Measurements from ENCODE around the gene RNPC3.

RNPC3 gene, protein sequence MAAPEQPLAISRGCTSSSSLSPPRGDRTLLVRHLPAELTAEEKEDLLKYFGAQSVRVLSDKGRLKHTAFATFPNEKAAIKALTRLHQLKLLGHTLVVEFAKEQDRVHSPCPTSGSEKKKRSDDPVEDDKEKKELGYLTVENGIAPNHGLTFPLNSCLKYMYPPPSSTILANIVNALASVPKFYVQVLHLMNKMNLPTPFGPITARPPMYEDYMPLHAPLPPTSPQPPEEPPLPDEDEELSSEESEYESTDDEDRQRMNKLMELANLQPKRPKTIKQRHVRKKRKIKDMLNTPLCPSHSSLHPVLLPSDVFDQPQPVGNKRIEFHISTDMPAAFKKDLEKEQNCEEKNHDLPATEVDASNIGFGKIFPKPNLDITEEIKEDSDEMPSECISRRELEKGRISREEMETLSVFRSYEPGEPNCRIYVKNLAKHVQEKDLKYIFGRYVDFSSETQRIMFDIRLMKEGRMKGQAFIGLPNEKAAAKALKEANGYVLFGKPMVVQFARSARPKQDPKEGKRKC

DNA sequence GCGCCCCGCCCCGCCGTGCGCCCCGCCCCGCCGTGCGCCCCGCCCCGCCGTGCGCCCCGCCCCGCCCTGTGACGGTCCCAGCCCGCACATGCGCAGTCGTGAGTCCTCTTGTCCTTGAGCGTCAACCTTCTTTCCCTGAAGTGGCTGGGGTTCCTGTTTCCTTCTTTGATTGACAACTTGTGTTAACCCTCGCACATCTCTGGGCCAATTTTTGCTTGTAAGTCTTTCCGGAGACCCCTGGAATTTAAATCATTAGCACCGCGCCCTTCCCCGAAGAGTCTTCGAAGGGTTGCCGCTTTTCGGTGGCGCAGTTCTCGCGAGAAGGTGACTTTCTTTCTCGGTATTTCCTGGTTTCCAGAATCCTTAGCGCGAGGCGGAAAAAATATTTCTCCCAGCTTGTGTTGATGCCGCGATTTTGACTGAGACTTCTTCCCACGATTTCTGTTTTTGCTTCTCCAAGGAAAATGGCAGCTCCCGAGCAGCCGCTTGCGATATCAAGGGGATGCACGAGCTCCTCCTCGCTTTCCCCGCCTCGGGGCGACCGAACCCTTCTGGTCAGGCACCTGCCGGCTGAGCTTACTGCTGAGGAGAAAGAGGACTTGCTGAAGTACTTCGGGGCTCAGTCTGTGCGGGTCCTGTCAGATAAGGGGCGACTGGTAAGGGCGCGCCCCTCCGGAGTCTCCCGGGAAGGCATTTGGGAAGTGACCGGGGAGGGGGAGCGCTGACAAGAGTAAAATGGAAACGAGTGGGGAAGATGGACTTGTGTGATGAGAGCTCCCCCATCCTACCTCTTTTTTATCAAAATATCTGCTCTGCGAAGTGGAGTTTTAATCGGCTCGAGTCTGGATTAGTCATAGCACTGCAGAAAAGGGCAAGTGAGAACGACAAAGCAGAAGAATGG lies at the start of gene RNPC3:
Gene RNPC3 (plus strand): TSS at position 93 of the 901 bp plus-strand sequence. CDS start 372 bp downstream, at position 465.
- DNase-seq, result peak; percentile 90

DNA sequence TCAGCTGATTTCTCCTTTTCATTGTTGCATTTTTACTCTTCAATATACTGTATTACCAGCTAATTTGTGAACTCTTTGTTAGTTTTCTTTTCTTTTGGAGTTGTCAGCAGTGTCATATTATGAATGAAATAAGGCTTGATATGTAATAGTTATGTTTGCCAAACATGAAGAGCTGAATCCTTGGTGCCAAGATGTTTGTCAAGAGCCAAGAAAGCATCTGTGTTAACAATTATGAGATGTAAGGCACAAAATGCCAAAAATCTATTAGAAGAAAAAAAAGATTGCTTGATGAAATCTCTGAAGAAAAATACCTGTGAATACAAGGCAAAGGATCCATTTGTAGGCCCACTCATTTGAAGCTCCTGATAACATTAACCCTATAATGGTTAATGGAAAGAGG lies 48.4 kb upstream of the RNPC3 start:
- DNase-seq, result no peak

DNA sequence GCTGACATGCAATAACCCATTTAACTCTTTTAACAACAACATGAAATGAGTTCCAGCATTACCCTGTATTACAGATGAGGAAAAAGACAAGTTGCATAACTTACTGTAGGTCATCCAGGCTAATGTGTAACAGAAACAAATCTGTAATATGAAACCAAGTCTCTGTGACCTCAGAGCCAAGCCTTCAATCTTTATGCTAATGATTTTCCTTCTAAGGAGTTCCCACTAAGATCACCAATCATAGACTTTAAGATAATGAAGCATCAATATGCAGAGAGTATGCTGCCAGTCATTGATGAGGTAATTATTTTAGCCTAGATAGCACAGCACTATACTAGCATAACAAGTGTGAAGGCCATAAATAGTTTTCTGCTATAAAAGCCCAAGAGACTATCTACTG lies 35.6 kb upstream of the RNPC3 start:
- DNase-seq, result no peak

- no peak for DNase-seq
Measured at GRCh38 chr1:103492003-103492625, 33.4 kb upstream of the RNPC3 start.

DNA sequence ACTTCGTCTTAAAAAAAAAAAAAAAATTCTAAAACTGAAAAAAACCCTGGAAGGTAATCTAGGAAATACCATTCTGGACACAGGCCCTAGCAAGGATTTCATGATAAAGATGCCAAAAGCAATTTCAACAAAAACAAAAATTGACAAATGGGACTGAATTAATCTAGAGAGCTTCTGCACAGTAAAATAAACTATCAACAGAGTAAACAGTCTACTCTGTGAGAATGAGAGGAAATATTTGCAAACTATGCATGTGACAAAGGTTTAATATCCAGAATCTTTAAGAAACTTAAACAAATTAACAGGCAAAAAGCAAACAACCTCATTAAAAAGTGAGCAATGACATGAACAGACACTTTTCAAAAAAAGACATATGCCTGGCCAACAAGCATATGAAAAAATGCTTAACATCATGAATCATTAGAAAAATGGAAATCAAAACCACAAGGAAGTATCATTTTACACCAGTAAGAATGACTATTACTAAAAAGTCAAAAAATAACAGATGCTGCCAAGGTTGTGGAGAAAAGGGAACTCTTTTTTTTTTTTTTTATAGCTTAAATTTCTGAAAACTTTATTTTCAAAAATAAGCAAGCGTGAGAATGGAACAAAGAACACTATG lies 29.4 kb upstream of the RNPC3 start:
- DNase-seq, result no peak

GRCh38 chr1:103497404-103497803 lies 28.1 kb upstream of the RNPC3 start:
- DNase-seq, result no peak

- no peak for DNase-seq
Measured at GRCh38 chr1:103509250-103509649, 16.2 kb upstream of the RNPC3 start.

GRCh38 chr1:103513711-103514110 lies 11.8 kb upstream of the RNPC3 start:
- DNase-seq, result no peak

GRCh38 chr1:103514920-103515503 lies 10.5 kb upstream of the RNPC3 start:
- peak; percentile 39 for DNase-seq

DNA sequence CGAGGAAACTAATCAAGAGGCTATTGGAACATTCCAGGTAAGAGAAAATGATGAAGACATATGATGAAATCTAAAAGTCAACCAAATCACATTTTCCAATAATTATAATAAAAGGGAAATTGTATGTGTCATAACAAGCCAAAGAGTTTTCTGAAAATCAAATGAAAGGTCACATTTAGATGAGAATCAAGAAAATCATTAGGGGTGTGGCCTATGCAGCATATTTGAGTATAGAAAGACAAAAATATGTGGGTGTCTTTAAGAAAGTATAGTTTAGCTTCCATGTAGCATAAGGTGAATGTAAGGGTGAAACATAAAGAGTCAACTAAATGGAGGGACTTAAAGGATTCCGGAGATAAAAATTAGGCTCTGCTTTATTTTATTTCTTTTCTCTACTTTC lies 9.2 kb upstream of the RNPC3 start:
- no peak for DNase-seq

GRCh38 chr1:103516693-103517092 lies 8.8 kb upstream of the RNPC3 start:
- no peak for DNase-seq

DNA sequence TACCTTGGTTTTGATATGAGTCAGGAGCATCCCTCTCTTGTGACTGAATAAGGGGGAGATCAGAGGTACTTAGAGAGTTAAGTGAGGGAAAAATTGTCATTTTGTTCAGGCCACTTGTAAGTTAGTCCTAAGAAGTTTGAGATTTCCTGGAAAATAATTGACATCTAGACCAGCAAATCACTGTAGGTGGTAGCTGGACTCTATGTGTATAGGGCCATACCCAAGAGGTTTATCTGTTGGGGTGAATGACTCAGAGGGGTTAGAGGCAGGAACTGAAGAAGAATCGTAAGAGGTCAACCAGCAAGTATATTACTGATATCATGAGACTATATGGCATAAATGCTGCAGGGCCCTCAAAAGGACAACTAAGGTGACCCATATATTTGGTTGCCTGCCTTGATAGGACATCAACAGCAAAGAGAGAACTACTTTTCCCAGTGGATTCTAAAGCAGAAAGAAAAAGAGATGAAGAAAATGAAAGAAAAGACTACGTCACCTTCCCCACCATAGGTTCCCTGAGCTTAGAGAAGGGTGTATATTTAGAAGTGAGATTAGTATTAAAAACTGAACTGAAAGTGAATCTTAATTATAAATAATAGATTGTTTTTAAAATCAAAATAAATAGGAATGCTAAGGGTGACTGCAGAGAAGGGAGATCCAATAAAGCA lies 8.0 kb upstream of the RNPC3 start:
- DNase-seq, result no peak

- no peak for DNase-seq
Measured at GRCh38 chr1:103520822-103521221, 4.7 kb upstream of the RNPC3 start.

- no peak for DNase-seq
Measured at GRCh38 chr1:103523346-103523745, 2.2 kb upstream of the RNPC3 start.

DNA sequence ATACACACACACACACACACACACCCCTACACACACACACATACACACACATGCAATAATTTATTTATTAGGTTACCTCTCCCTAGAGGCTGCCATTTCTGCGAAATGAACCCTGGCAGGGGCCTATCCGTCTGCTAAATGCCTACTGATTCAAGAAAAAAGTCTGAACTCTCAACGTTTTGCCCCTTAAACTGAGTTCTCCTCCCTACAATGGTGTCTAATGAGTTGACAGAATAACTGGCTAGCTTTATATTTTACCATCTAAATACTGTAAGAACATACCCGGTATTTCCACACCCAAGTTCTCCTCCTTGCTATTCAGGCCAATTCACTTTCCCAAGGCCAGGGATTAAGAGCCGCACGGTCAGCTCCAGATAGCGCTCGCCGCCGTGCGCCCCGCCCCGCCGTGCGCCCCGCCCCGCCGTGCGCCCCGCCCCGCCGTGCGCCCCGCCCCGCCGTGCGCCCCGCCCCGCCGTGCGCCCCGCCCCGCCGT lies 339 bp upstream of the RNPC3 start:
- peak; percentile 74 for DNase-seq

DNA sequence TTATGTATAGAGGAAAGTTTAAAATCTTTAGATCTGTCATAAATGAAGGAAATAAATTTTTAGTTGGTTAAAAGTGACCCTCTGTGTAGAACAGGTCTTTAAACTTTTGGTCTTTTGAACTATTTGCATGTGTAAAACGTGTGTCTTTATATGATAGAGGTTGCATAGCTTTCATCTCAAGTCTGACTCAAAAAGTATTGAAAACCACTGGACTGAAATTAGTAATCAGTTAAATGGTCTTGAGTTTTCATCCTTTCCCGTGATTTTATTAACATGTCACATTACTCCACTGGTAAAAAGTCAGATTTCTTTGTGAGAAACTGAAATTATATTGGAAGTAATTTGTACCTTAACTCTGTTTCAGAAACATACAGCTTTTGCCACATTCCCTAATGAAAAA lies 1.8 kb downstream of the RNPC3 start:
- no peak for DNase-seq

DNA sequence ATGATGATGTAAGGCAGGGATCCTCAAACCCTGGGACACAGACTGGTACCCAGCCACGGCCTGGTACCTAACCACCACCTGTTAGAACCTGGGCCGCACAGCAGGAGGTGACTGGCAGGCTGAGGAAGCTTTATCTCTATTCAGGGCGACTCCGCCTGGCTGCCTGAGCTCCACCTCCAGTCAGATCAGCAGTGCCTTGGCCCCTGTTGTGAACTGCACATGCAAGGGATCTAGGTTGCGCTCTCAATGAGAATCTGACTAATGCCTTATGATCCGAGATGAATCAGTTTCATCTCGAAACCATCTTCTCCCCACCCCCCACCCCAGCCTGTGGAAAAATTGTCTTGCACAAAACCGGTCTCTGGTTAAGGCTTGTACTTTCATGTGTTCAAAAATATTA lies 4.2 kb downstream of the RNPC3 start:
- DNase-seq, result no peak

DNA sequence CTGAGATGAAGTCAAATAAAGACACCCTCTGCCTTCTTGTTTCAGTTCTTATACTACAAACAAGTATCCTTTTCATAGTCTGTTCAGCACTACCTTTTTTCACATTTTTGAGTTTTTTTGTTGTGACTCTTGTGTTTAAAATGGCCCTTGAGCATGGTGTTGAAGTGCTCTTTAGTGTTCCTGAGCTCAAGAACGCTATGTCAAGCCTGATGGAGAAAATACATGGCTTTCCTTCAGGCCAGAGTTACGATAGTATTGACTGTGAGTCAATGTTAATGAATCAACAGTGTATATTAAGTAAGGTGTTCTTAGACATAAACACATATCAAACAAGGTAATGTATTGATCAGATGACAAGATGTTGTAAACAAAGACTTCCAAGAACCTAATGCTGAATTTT lies 12.7 kb downstream of the RNPC3 start:
- no peak for DNase-seq

GRCh38 chr1:103541431-103541830 lies 15.9 kb downstream of the RNPC3 start:
- no peak for DNase-seq

- DNase-seq, result no peak
Measured at GRCh38 chr1:103546496-103546895, 21.0 kb downstream of the RNPC3 start.

- no peak for DNase-seq
Measured at GRCh38 chr1:103547840-103548239, 22.3 kb downstream of the RNPC3 start.

DNA sequence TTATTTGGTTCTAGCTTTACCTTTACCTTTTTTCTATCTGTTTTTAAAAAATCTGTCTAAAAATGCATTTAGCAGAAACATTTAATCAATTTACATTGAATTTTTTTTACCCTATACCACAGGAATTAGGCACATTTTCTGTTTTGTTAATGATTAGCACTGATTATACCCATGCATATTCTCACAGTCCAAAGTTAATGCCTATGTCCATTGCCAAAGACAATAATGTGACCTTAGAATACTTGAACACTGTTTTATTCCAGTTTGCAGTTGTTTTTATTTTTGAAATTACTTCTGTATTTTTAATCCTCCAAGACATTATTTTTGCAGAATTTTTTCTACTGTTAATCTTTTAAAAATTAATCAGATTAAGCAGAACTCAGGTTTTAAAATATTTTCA lies 34.9 kb downstream of the RNPC3 start:
- DNase-seq, result no peak
